ENCODE results near the gene WFDC2.

Gene WFDC2

GRCh38 chr20:45507011-45507820 lies 37.7 kb downstream of the WFDC2 start:
- TF ChIP-seq CREB1 (IDR thresholded peaks at IDR 0.05; ENCODE audit: low read depth) = no peak
- TF ChIP-seq TEAD4 (IDR thresholded peaks at IDR 0.05) = no peak
- no peak for TF ChIP-seq EP300 (IDR thresholded peaks at IDR 0.05; ENCODE audit: borderline replicate concordance)
- TF ChIP-seq RAD21 (IDR thresholded peaks at IDR 0.05; ENCODE audit: low read depth) = no peak
- TF ChIP-seq NFIC (IDR thresholded peaks at IDR 0.05) = no peak
- no peak for TF ChIP-seq ZBTB7A (IDR thresholded peaks at IDR 0.05; ENCODE audit: low read depth)
- no peak for TF ChIP-seq MAX (IDR thresholded peaks at IDR 0.05)
- no peak for TF ChIP-seq CEBPB (IDR thresholded peaks at IDR 0.05)

GRCh38 chr20:45508068-45508886 lies 38.7 kb downstream of the WFDC2 start:
- no peak for TF ChIP-seq ZBTB7A (IDR thresholded peaks at IDR 0.05; ENCODE audit: low read depth)
- no peak for TF ChIP-seq NFIC (IDR thresholded peaks at IDR 0.05)
- TF ChIP-seq CEBPB (IDR thresholded peaks at IDR 0.05) = no peak
- TF ChIP-seq MAX (IDR thresholded peaks at IDR 0.05) = no peak
- no peak for TF ChIP-seq REST (IDR thresholded peaks at IDR 0.05; ENCODE audit: low read depth)
- no peak for TF ChIP-seq FOXM1 (IDR thresholded peaks at IDR 0.05; ENCODE audit: borderline replicate concordance, low read depth)
- TF ChIP-seq EP300 (IDR thresholded peaks at IDR 0.05; ENCODE audit: borderline replicate concordance) = no peak
- TF ChIP-seq RAD21 (IDR thresholded peaks at IDR 0.05; ENCODE audit: low read depth) = no peak
- TF ChIP-seq USF1 (IDR thresholded peaks at IDR 0.05) = no peak
- no peak for TF ChIP-seq TEAD4 (IDR thresholded peaks at IDR 0.05)
- no peak for TF ChIP-seq TCF12 (IDR thresholded peaks at IDR 0.05; ENCODE audit: low read depth)
- no peak for TF ChIP-seq TAF1 (IDR thresholded peaks at IDR 0.05; ENCODE audit: low read depth)
- TF ChIP-seq EGR1 (IDR thresholded peaks at IDR 0.05) = no peak
- TF ChIP-seq CREB1 (IDR thresholded peaks at IDR 0.05; ENCODE audit: low read depth) = no peak
- TF ChIP-seq YY1 (IDR thresholded peaks at IDR 0.05; ENCODE audit: low read depth) = no peak

GRCh38 chr20:45509091-45509490 lies 39.5 kb downstream of the WFDC2 start:
- TF ChIP-seq REST (IDR thresholded peaks at IDR 0.05; ENCODE audit: low read depth) (no peak), USF1 (IDR thresholded peaks at IDR 0.05) (no peak), TAF1 (IDR thresholded peaks at IDR 0.05; ENCODE audit: low read depth) (no peak), EP300 (IDR thresholded peaks at IDR 0.05; ENCODE audit: borderline replicate concordance) (no peak), EGR1 (IDR thresholded peaks at IDR 0.05) (no peak), CREB1 (IDR thresholded peaks at IDR 0.05; ENCODE audit: low read depth) (no peak), RAD21 (IDR thresholded peaks at IDR 0.05; ENCODE audit: low read depth) (no peak), NFIC (IDR thresholded peaks at IDR 0.05) (no peak), CEBPB (IDR thresholded peaks at IDR 0.05) (no peak), YY1 (IDR thresholded peaks at IDR 0.05; ENCODE audit: low read depth) (no peak), TCF12 (IDR thresholded peaks at IDR 0.05; ENCODE audit: low read depth) (no peak), TEAD4 (IDR thresholded peaks at IDR 0.05) (no peak), ZBTB7A (IDR thresholded peaks at IDR 0.05; ENCODE audit: low read depth) (no peak), FOXM1 (IDR thresholded peaks at IDR 0.05; ENCODE audit: borderline replicate concordance, low read depth) (no peak), MAX (IDR thresholded peaks at IDR 0.05) (no peak)

- TF ChIP-seq EP300 (IDR thresholded peaks at IDR 0.05; ENCODE audit: borderline replicate concordance) = no peak
- no peak for TF ChIP-seq REST (IDR thresholded peaks at IDR 0.05; ENCODE audit: low read depth)
- TF ChIP-seq CEBPB (IDR thresholded peaks at IDR 0.05) = no peak
- no peak for TF ChIP-seq TAF1 (IDR thresholded peaks at IDR 0.05; ENCODE audit: low read depth)
- no peak for TF ChIP-seq ZBTB7A (IDR thresholded peaks at IDR 0.05; ENCODE audit: low read depth)
- TF ChIP-seq MAX (IDR thresholded peaks at IDR 0.05) = no peak
- no peak for TF ChIP-seq RAD21 (IDR thresholded peaks at IDR 0.05; ENCODE audit: low read depth)
These were observed 40.8 kb downstream of the WFDC2 start for GRCh38 chr20:45510242-45510862.
